ENCODE results near the gene MAST4. TPM values are rescaled to one million over a fixed set of nuclear protein-coding genes. Genes with fewer than 3 reads are reported as not detected.

The MAST4 gene
- total RNA-seq, 1 donor, result 12.7 TPM

GRCh38 chr5:66769030-66769733 lies 173.0 kb downstream of the MAST4 start:
- H3K4me3 ChIP-seq (ENCODE audit: insufficient read depth, low read length), result no peak overlapping the region
- no peak overlapping the region for H2AFZ ChIP-seq (ENCODE audit: low read length)
- no peaks in the 10 kb centered on the region for H4K20me1 ChIP-seq (ENCODE audit: insufficient read depth, low read length)
- peaks cover 9% of the 10 kb centered on the region for H3K27me3 ChIP-seq (ENCODE audit: insufficient read depth, low read length)
- H3K4me1 ChIP-seq (ENCODE audit: insufficient read depth, low read length), result no peaks in the 10 kb centered on the region
- TF ChIP-seq CTCF (IDR thresholded peaks at IDR 0.05; ENCODE audit: extremely low read depth, low read depth, low read length), result no peak
- no peak overlapping the region for H3K27ac ChIP-seq (ENCODE audit: low read depth, low read length)
- no peak for DNase-seq (ENCODE audit: insufficient read length, low spot score, missing footprints)
- no peak overlapping the region for H3K4me2 ChIP-seq (ENCODE audit: insufficient read depth, low read length)
- H3K36me3 ChIP-seq (ENCODE audit: insufficient read depth, low read length), result no peaks in the 10 kb centered on the region
- H3K9me3 ChIP-seq (ENCODE audit: low read depth, low read length), result no peaks in the 10 kb centered on the region
- H3K79me2 ChIP-seq (ENCODE audit: insufficient read depth, low read length), result no peaks in the 10 kb centered on the region

DNA sequence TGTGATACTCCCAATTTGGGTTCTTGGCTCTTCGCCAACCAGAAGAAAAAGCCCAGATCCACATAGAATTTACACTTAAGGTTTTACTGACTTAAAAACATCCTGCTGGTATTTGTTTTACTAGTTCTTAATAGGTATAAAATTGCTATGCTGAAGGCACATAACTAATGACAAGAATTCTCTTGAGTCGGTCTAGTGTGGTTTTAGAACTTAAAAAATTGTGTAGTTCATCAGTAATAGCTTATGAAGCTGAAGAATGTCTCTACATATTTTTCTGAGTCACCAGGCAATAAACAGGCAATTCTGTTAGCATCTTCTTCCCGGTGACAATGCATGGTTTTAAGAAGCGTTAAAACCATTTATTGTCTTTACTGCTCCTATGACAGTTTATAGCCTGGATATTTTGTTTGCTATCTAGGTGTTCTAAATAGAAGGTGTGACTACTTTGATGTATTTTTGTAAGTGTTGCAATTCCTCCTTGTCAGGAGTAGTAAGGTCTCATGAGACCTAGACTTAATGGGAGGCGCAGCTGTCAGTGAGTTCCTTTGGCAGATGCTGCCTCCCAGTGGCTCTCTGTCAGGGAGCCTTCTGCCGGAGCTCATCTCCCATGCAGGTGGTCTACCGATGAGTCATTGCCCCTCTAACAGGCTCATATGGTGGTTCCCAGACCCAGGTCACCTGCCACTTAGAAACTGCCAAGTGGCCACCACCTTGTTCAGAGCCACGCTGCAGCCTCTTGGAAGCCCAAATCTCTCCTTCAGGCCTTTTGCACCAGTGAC lies 173.8 kb downstream of the MAST4 start:
- no peak overlapping the region for H3K27ac ChIP-seq (ENCODE audit: low read depth, low read length)
- H3K27me3 ChIP-seq (ENCODE audit: insufficient read depth, low read length), result peaks cover 9% of the 10 kb centered on the region
- H3K79me2 ChIP-seq (ENCODE audit: insufficient read depth, low read length), result no peaks in the 10 kb centered on the region
- no peaks in the 10 kb centered on the region for H3K9me3 ChIP-seq (ENCODE audit: low read depth, low read length)
- H3K4me2 ChIP-seq (ENCODE audit: insufficient read depth, low read length), result no peak overlapping the region
- H2AFZ ChIP-seq (ENCODE audit: low read length), result no peak overlapping the region
- H3K4me3 ChIP-seq (ENCODE audit: insufficient read depth, low read length), result no peak overlapping the region
- H3K36me3 ChIP-seq (ENCODE audit: insufficient read depth, low read length), result no peaks in the 10 kb centered on the region
- TF ChIP-seq CTCF (IDR thresholded peaks at IDR 0.05; ENCODE audit: extremely low read depth, low read depth, low read length), result peak; percentile 17
- no peaks in the 10 kb centered on the region for H3K4me1 ChIP-seq (ENCODE audit: insufficient read depth, low read length)
- H4K20me1 ChIP-seq (ENCODE audit: insufficient read depth, low read length), result no peaks in the 10 kb centered on the region
- DNase-seq (ENCODE audit: insufficient read length, low spot score, missing footprints), result no peak

- Histone ChIP-seq H3K4me1 (ENCODE audit: insufficient read depth, low read length) (no peaks in the 10 kb centered on the region), H3K27me3 (ENCODE audit: insufficient read depth, low read length) (no peaks in the 10 kb centered on the region), H3K4me3 (ENCODE audit: insufficient read depth, low read length) (no peak overlapping the region), H3K36me3 (ENCODE audit: insufficient read depth, low read length) (no peaks in the 10 kb centered on the region), H3K27ac (ENCODE audit: low read depth, low read length) (no peak overlapping the region), H2AFZ (ENCODE audit: low read length) (no peak overlapping the region), H4K20me1 (ENCODE audit: insufficient read depth, low read length) (no peaks in the 10 kb centered on the region), H3K4me2 (ENCODE audit: insufficient read depth, low read length) (no peak overlapping the region), H3K79me2 (ENCODE audit: insufficient read depth, low read length) (no peaks in the 10 kb centered on the region), H3K9me3 (ENCODE audit: low read depth, low read length) (no peaks in the 10 kb centered on the region)
- no peak for DNase-seq (ENCODE audit: insufficient read length, low spot score, missing footprints)
- no peak for TF ChIP-seq CTCF (IDR thresholded peaks at IDR 0.05; ENCODE audit: extremely low read depth, low read depth, low read length)
Observed at GRCh38 chr5:66777868-66778267, 181.7 kb downstream of the MAST4 start.

DNA sequence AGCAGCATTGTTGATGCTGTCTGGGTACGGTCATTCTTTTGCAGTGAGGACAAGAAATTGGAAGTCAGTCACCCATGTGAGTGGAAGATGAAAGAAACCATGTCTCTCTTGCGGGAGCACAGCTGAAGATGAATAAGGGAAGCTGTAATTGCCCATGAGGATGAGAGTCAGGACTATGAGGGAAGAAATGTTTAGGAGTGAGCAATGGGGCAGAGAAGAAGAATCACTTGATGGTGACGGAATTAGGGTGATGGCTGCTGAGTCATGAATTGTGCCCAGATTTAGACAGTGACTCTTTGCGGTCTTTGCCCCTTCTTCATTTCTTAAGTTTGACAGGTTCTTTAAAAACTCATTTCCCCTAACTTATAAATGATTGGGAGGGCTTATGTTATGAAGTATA lies 183.3 kb downstream of the MAST4 start:
- DNase-seq (ENCODE audit: insufficient read length, low spot score, missing footprints), result no peak

More for the DNA sequence above, 183.3 kb downstream of the MAST4 start:
- no peak overlapping the region for H2AFZ ChIP-seq (ENCODE audit: low read length)
- no peaks in the 10 kb centered on the region for H3K79me2 ChIP-seq (ENCODE audit: insufficient read depth, low read length)
- no peak overlapping the region for H3K4me3 ChIP-seq (ENCODE audit: insufficient read depth, low read length)
- H3K36me3 ChIP-seq (ENCODE audit: insufficient read depth, low read length), result no peaks in the 10 kb centered on the region
- no peaks in the 10 kb centered on the region for H3K9me3 ChIP-seq (ENCODE audit: low read depth, low read length)
- no peak overlapping the region for H3K4me2 ChIP-seq (ENCODE audit: insufficient read depth, low read length)
- H3K27me3 ChIP-seq (ENCODE audit: insufficient read depth, low read length), result no peaks in the 10 kb centered on the region
- H3K27ac ChIP-seq (ENCODE audit: low read depth, low read length), result no peak overlapping the region
- H4K20me1 ChIP-seq (ENCODE audit: insufficient read depth, low read length), result no peaks in the 10 kb centered on the region
- no peaks in the 10 kb centered on the region for H3K4me1 ChIP-seq (ENCODE audit: insufficient read depth, low read length)
- no peak for TF ChIP-seq CTCF (IDR thresholded peaks at IDR 0.05; ENCODE audit: extremely low read depth, low read depth, low read length)
